LNCaP clone FGC (cell line): ENCODE measurements around the gene KCND1.
"Not testable (repeated sequence)": the region's sequence is repeated elsewhere in the genome, so short reads cannot be mapped to it uniquely, and the experiment has no call there.

Source experiments
- DNase-seq: peaks from one replicate; pipeline ENCODE4 v3.0.0-alpha.2; 2011; ENCODE audit warnings: low read depth
- H3K4me3 ChIP-seq: 2 replicates; pipeline ENCODE4 v1.5.1; 2011; ENCODE audit warnings: mild to moderate bottlenecking, low read depth, low read length, control low read depth
- CTCF ChIP-seq: IDR thresholded peaks from 2 replicates; pipeline ENCODE4 v1.5.1; 2012; ENCODE audit warnings: mild to moderate bottlenecking; ENCODE audit not compliant: control insufficient read depth, insufficient read depth; ENCODE audit errors: extremely low read depth

The KCND1 gene

GRCh38 chrX:48989483-48989882 lies 17.8 kb upstream of the KCND1 start:
- H3K4me3 ChIP-seq: no peak overlapping the region
- no peak for DNase-seq
- no peak for TF ChIP-seq CTCF

- no peak overlapping the region for H3K4me3 ChIP-seq
- no peak for DNase-seq
- TF ChIP-seq CTCF: no peak
Observed at GRCh38 chrX:48983896-48984295, 12.3 kb upstream of the KCND1 start.

- no peak for DNase-seq
- H3K4me3 ChIP-seq: no peak overlapping the region
- no peak for TF ChIP-seq CTCF
Observed at GRCh38 chrX:48983081-48983480, 11.4 kb upstream of the KCND1 start.

- DNase-seq: no peak
- no peak for TF ChIP-seq CTCF
- H3K4me3 ChIP-seq: no peak overlapping the region
Observed at GRCh38 chrX:48981178-48981577, 9.5 kb upstream of the KCND1 start.

GRCh38 chrX:48980341-48980740 lies 8.7 kb upstream of the KCND1 start:
- not testable (repeated sequence) for DNase-seq, H3K4me3 ChIP-seq

GRCh38 chrX:48978226-48978625 lies 6.6 kb upstream of the KCND1 start:
- no peak for DNase-seq
- no peak for TF ChIP-seq CTCF
- no peak overlapping the region for H3K4me3 ChIP-seq

- no peak for TF ChIP-seq CTCF
- no peak for DNase-seq
- no peak overlapping the region for H3K4me3 ChIP-seq
Observed at GRCh38 chrX:48976086-48976485, 4.4 kb upstream of the KCND1 start.

GRCh38 chrX:48975541-48975940 lies 3.9 kb upstream of the KCND1 start:
- TF ChIP-seq CTCF: no peak
- no peak for DNase-seq

More at GRCh38 chrX:48975541-48975940, 3.9 kb upstream of the KCND1 start:
- no peak overlapping the region for H3K4me3 ChIP-seq
